K562 (cell line): Measurements from ENCODE around the gene PGAP2. TPM values are rescaled to one million over a fixed set of nuclear protein-coding genes. Genes with fewer than 3 reads are reported as not detected.

Experiments used
- ATAC-seq: fragments of 200-7000 bp; cut with Tn5 transposase; 3 replicates; pipeline ENCODE4 v1.9.1; 2020; ENCODE audit warnings: moderate library complexity
- BruUV-seq: library from RNA; stranded (reverse); fragments of 400-500 nt; replicated peaks from 2 replicates; lab custom pipeline; 2021; lab: Mats Ljungman, UMichigan
- CTCF ChIA-PET: fragments of 300-600 bp; formaldehyde crosslinking; extraction: SDS; loops from one replicate; lab custom pipeline; 2021; ENCODE audit warnings: low intra/inter-chr PET ratio; lab: Yijun Ruan, JAX
- POLR2A ChIA-PET: fragments of 300-600, 350-650 bp; sonication (Branson Sonifier 250); formaldehyde crosslinking; extraction: SDS; loops from one replicate; lab custom pipeline; 2021; ENCODE audit warnings: antibody characterized with exemption, inconsistent platforms; lab: Yijun Ruan, JAX
- DNase-seq, 4 experiments: peaks; one replicate each; pipeline versions ENCODE4 v3.0.0 to v3.0.0-alpha.2; 2011 to 2018; ENCODE audit warnings: low spot score in 3 of 4, mixed read lengths in 3 of 4; ENCODE audit errors: extremely low read depth in 1 of 4
- FAIRE-seq: peaks from 2 replicates; lab custom pipeline; 2011; peaks lifted over from hg19 to GRCh38; lab: Jason Lieb, UNC
- H2AFZ ChIP-seq: 2 replicates; pipeline ENCODE4 v1.6.0; 2011; ENCODE audit warnings: low read depth, low read length, control low read depth, inconsistent platforms
- H3K27ac ChIP-seq: fragments of 200-600 bp; 3 replicates; pipeline ENCODE4 v1.8.0; 2011; ENCODE audit warnings: low read depth, mild to moderate bottlenecking, control low read depth, inconsistent platforms, low read length, moderate library complexity, mixed read lengths; ENCODE audit errors: extremely low read depth
- H3K27me3 ChIP-seq, 2 experiments: fragments of 300-600 bp in 1 of 2; 2 replicates in 1 of 2; 3 replicates in 1 of 2; pipeline versions ENCODE4 v1.6.0 to v1.8.0; 2011; ENCODE audit warnings: inconsistent platforms in 2 of 2, low read length in 2 of 2, mild to moderate bottlenecking in 1 of 2, mixed read lengths in 1 of 2, moderate library complexity in 1 of 2; ENCODE audit not compliant: control insufficient read depth in 2 of 2, insufficient read depth in 2 of 2
- H3K36me3 ChIP-seq: fragments of 300-600 bp; 3 replicates; pipeline ENCODE4 v1.8.0; 2011; ENCODE audit warnings: mild to moderate bottlenecking, low read length, inconsistent platforms; ENCODE audit not compliant: control insufficient read depth, insufficient read depth
- H3K4me1 ChIP-seq, 2 experiments: fragments of 200-600 bp in 1 of 2; replicated peaks in 1 of 2; 2 replicates in 1 of 2; 3 replicates in 1 of 2; pipeline versions ENCODE4 v1.5.1 to v1.8.0; 2011; ENCODE audit warnings: inconsistent platforms in 2 of 2, low read length in 2 of 2, mild to moderate bottlenecking in 1 of 2, mixed read lengths in 1 of 2, moderate library complexity in 1 of 2; ENCODE audit not compliant: control insufficient read depth in 2 of 2, insufficient read depth in 2 of 2
- H3K4me2 ChIP-seq: 2 replicates; pipeline ENCODE4 v1.6.1; 2011; ENCODE audit warnings: low read length, control low read depth, inconsistent platforms, mixed read lengths; ENCODE audit not compliant: insufficient read depth
- H3K4me3 ChIP-seq: fragments of 200-600 bp; sonication (generic), shearing (Covaris generic); 2 replicates; pipeline ENCODE4 v1.5.1; 2016; ENCODE audit warnings: control low read depth, inconsistent platforms
- H3K79me2 ChIP-seq: fragments of 200-600 bp; 3 replicates; pipeline ENCODE4 v1.8.0; 2011; ENCODE audit warnings: low read length, inconsistent platforms; ENCODE audit not compliant: control insufficient read depth, insufficient read depth
- H3K9ac ChIP-seq, 2 experiments: 2 replicates each; pipeline versions ENCODE4 v1.6.0 to v1.6.1; 2011; ENCODE audit warnings: low read depth in 2 of 2, low read length in 2 of 2, control low read depth in 1 of 2, inconsistent platforms in 1 of 2, mild to moderate bottlenecking in 1 of 2, mixed read lengths in 1 of 2; ENCODE audit not compliant: insufficient read depth in 1 of 2
- H3K9me1 ChIP-seq: one replicate; pipeline ENCODE4 v1.6.0; 2011; ENCODE audit warnings: inconsistent platforms, mild to moderate bottlenecking, low read length, moderate library complexity; ENCODE audit not compliant: control insufficient read depth, insufficient read depth
- H3K9me3 ChIP-seq: replicated peaks from 2 replicates; pipeline ENCODE4 v1.5.1; 2011; ENCODE audit warnings: low read depth, low read length, inconsistent platforms; ENCODE audit not compliant: control insufficient read depth, insufficient read depth
- H4K20me1 ChIP-seq: replicated peaks from 2 replicates; pipeline ENCODE4 v1.6.1; 2011; ENCODE audit warnings: low read length, inconsistent platforms, mixed read lengths; ENCODE audit not compliant: control insufficient read depth, insufficient read depth
- BCL6 ChIP-seq: fragments of 250-450 bp; sonication (Bioruptor Pico); IDR thresholded peaks from 2 replicates; pipeline ENCODE4 v1.4.0; 2020
- CBFB ChIP-seq: sonication (generic); formaldehyde crosslinking; IDR thresholded peaks from 2 replicates; pipeline ENCODE4 v1.4.0; 2020; ENCODE audit warnings: mild to moderate bottlenecking, missing genetic modification reagents
- CBX1 ChIP-seq: sonication (generic); IDR thresholded peaks from 2 replicates; pipeline ENCODE4 v1.6.1; 2016; ENCODE audit warnings: antibody characterized with exemption, low read depth, mild to moderate bottlenecking
- CCNT2 ChIP-seq: IDR thresholded peaks from 2 replicates; pipeline ENCODE4 v1.6.1; 2011; ENCODE audit warnings: borderline replicate concordance, low read depth, mild to moderate bottlenecking, moderate library complexity, mixed read lengths, low read length; ENCODE audit not compliant: insufficient read length; ENCODE audit errors: extremely low read depth
- CHD1 ChIP-seq: fragments of 200-600 bp; sonication (generic); IDR thresholded peaks from one replicate; pipeline ENCODE4 v1.6.1; 2012; ENCODE audit warnings: mild to moderate bottlenecking, moderate library complexity, low read length, inconsistent platforms
- CHD4 ChIP-seq: fragments of 200-600 bp; sonication (generic); IDR thresholded peaks from 3 replicates; pipeline ENCODE4 v1.6.1; 2012; ENCODE audit warnings: low read depth, mild to moderate bottlenecking, mixed read lengths, low read length, inconsistent platforms; ENCODE audit not compliant: insufficient read depth, insufficient replicate concordance, poor library complexity, severe bottlenecking
- HLTF ChIP-seq: fragments of 450-650 bp; IDR thresholded peaks from 2 replicates; pipeline ENCODE4 v1.6.1; 2016
- HSF4 ChIP-seq: fragments of 250-450 bp; sonication (Bioruptor Pico); IDR thresholded peaks from 2 replicates; pipeline ENCODE4 v2.1.2; 2022; ENCODE audit warnings: mild to moderate bottlenecking, moderate library complexity, borderline replicate concordance
- NCOA1 ChIP-seq: fragments of 450-650 bp; IDR thresholded peaks from 2 replicates; pipeline ENCODE4 v1.6.1; 2016; ENCODE audit warnings: low read depth
- POLR2B ChIP-seq: fragments of 450-650 bp; IDR thresholded peaks from 2 replicates; pipeline ENCODE4 v1.6.1; 2018; ENCODE audit warnings: low read depth; ENCODE audit not compliant: partially characterized antibody
- RBBP5 ChIP-seq: fragments of 200-600 bp; sonication (generic); IDR thresholded peaks from 2 replicates; pipeline ENCODE4 v1.6.1; 2012; ENCODE audit warnings: borderline replicate concordance, mild to moderate bottlenecking, low read length, control low read depth, inconsistent platforms; ENCODE audit not compliant: insufficient read depth, poor library complexity, severe bottlenecking
- SNAPC5 ChIP-seq: fragments of 250-450 bp; sonication (Bioruptor Pico); IDR thresholded peaks from 2 replicates; pipeline ENCODE4 v1.8.0; 2021; ENCODE audit warnings: moderate library complexity, mild to moderate bottlenecking, inconsistent platforms
- SP2 ChIP-seq: IDR thresholded peaks from 2 replicates; pipeline ENCODE4 v1.6.1; 2011; ENCODE audit warnings: mild to moderate bottlenecking, low read depth, low read length, moderate library complexity; ENCODE audit not compliant: poor library complexity, severe bottlenecking; ENCODE audit errors: extremely low read depth
- TRIM24 ChIP-seq, 2 experiments: fragments of 450-650 bp; IDR thresholded peaks; 2 replicates each; pipeline ENCODE4 v1.6.1; 2016
- VEZF1 ChIP-seq: fragments of 200-800 bp; sonication (Bioruptor generic); IDR thresholded peaks from 2 replicates; pipeline ENCODE4 v1.6.1; 2017; ENCODE audit warnings: missing genetic modification characterization, missing compliant biosample characterization
- ZBTB26 ChIP-seq: fragments of 450-650 bp; formaldehyde crosslinking; IDR thresholded peaks from 2 replicates; pipeline ENCODE4 v1.4.0; 2022; ENCODE audit warnings: missing genetic modification characterization
- ZNF41 ChIP-seq: fragments of 250-450 bp; sonication (Bioruptor Pico); conservative IDR thresholded peaks from 2 replicates; pipeline ENCODE4 v1.4.0; 2020; ENCODE audit warnings: mild to moderate bottlenecking
- ZNF740 ChIP-seq, 3 experiments: fragments of 200-800 bp in 1 of 3; sonication (Bioruptor generic) in 1 of 3; sonication (generic) in 1 of 3; formaldehyde crosslinking in 1 of 3; IDR thresholded peaks; 2 replicates each; pipeline versions ENCODE4 v1.6.1 to v1.8.0; 2016 to 2022; ENCODE audit warnings: mild to moderate bottlenecking in 2 of 3, missing compliant biosample characterization in 2 of 3, missing genetic modification characterization in 2 of 3, missing genetic modification reagents in 1 of 3
- ZNF764 ChIP-seq: fragments of 250-450 bp; sonication (Bioruptor Pico); IDR thresholded peaks from 2 replicates; pipeline ENCODE4 v1.4.0; 2020; ENCODE audit warnings: low read depth, mild to moderate bottlenecking, moderate library complexity
- WGBS: fragments of 100-300 bp; shearing (Covaris generic); methylation state at CpG from one replicate; pipeline ENCODE4 v1.1.6; 2016; ENCODE audit warnings: low coverage, mixed read lengths; ENCODE audit not compliant: insufficient coverage; ENCODE audit errors: missing lambda C conversion rate; 5-methylcytosine and 5-hydroxymethylcytosine counted together
- in situ Hi-C: fragments of 300-500 bp; cut with MboI; formaldehyde crosslinking; loops from 4 replicates; pipeline ENCODE4 v1.15.0; 2018; ENCODE audit warnings: inconsistent platforms, mixed read lengths
- intact Hi-C: fragments of 100-400 bp; cut with micrococcal nuclease; formaldehyde crosslinking; loops from 2 replicates; pipeline ENCODE4 v1.14.2; 2022
- polyA plus RNA-seq, 8 experiments: library from polyadenylated mRNA; depleted of rRNA in 4 of 8; stranded (reverse) in 5 of 8; unstranded in 3 of 8; fragments of >200 nt; fragmentation: Nextera tagmentation in 2 of 8; fragmentation: Illumina TruSeq in 1 of 8; extraction: Ambion mirVana in 2 of 8; extraction: Trizol in 1 of 8; gene quantifications; 2 replicates each; pipeline versions ENCODE4 v1.2.1 to v1.2.3, GENCODE V29; 2011 to 2014; ENCODE audit warnings: inconsistent platforms in 1 of 8, missing spikeins in 1 of 8
- total RNA-seq, 7 experiments: library from RNA; depleted of rRNA in 6 of 7; stranded (reverse); fragments of >200 nt in 6 of 7; fragmentation: Illumina TruSeq in 2 of 7; extraction: Trizol in 2 of 7; gene quantifications; 2 replicates each; pipeline versions ENCODE4 v1.2.1 to v1.2.3, GENCODE V29; 2011 to 2021; ENCODE audit warnings: low replicate concordance in 1 of 7

Gene PGAP2
- total and polyA plus RNA-seq, 9 of the 15 experiments (the other 6 are each of a cell fraction or from before 2014, with no cell fraction given): 17.9 to 47.2 (median 33.7) TPM

- Histone ChIP-seq H4K20me1 (peaks cover 4% of the 10 kb centered on the region; the same call in 1 of the 2 replicates), H3K27me3 (no peaks in the 10 kb centered on the region), H3K79me2 (peaks cover 92% of the 10 kb centered on the region), H3K9me3 (no peaks in the 10 kb centered on the region), H3K27ac (peak overlapping the region; percentile 86), H3K4me1 (peaks cover 58 to 69% of the 10 kb centered on the region in 2 experiments), H2AFZ (no peak overlapping the region), H3K4me3 (peak overlapping the region; percentile 89), H3K36me3 (peaks cover 59% of the 10 kb centered on the region), H3K4me2 (peak overlapping the region; percentile 93), H3K9me1 (no peaks in the 10 kb centered on the region), H3K9ac (peak overlapping the region; percentile 84 to 94)
- ATAC-seq (no peak), FAIRE-seq (no peak), DNase-seq (peak in 3 of 4 experiments; percentile 39 to 59 (median 52))
- intact Hi-C loops: no loop called here
- in situ Hi-C loops: no loop called here
- POLR2A ChIA-PET: interaction anchor here (0.7 to 2.7 kb wide), 4 partner anchors 11 to 202 kb away, joined by 3 to 18 read pairs (median 6); no protein-coding TSS in a partner anchor
- CTCF ChIA-PET: no interaction called here
- BruUV-seq: no TSS peak
- 16% methylated on average over 3 of the region's 5 CpGs for WGBS
- TF ChIP-seq CCNT2 (no peak), HSF4 (CRISPR knock-in tag) (no peak), SNAPC5 (CRISPR knock-in tag) (no peak), BCL6 (CRISPR knock-in tag) (no peak), CHD1 (no peak), ZNF764 (CRISPR knock-in tag) (no peak), CBFB (no peak), HLTF (no peak), CBX1 (no peak), ZNF41 (CRISPR knock-in tag) (peak; percentile 72; the same call in 1 of the 2 replicates), NCOA1 (no peak), SP2 (no peak), VEZF1 (CRISPR knock-in tag) (no peak), CHD4 (no peak), POLR2B (no peak), ZNF740 (CRISPR knock-in tag; IDR thresholded peaks at IDR 0.05) (no peak), ZNF740 (tag; IDR thresholded peaks at IDR 0.05) (0 out of 4 replicates have a peak, but pooled peaks of 1 of the 2 experiments have one; percentile 13), ZBTB26 (no peak), RBBP5 (peak; percentile 54), TRIM24 (IDR thresholded peaks at IDR 0.05) (no peak)
Observed at GRCh38 chr11:3836903-3837302, 28.5 kb downstream of the PGAP2 start.
